H1 (cell line): ENCODE measurements around the gene CSKMT. TPM values are rescaled to one million over a fixed set of nuclear protein-coding genes. Genes with fewer than 3 reads are reported as not detected.

ENCODE experiments used
- CTCF ChIA-PET: fragments of 300-600 bp; sonication (Branson Sonifier 250); formaldehyde crosslinking; loops from one replicate; lab custom pipeline; 2021; ENCODE audit not compliant: partially characterized antibody; lab: Charles Lee
- POLR2A ChIA-PET: fragments of 300-600 bp; sonication (Branson Sonifier 250); formaldehyde crosslinking; loops from one replicate; lab custom pipeline; 2021; ENCODE audit warnings: inconsistent platforms; ENCODE audit not compliant: partially characterized antibody; lab: Charles Lee
- DNase-seq, 2 experiments: peaks; one replicate each; pipeline versions ENCODE4 v3.0.0 to v3.0.0-alpha.2; 2010 to 2022; ENCODE audit warnings: low spot score in 2 of 2, low read depth in 1 of 2, mixed read lengths in 1 of 2
- FAIRE-seq: peaks from 2 replicates; lab custom pipeline; 2011; peaks lifted over from hg19 to GRCh38; lab: Jason Lieb, UNC
- H2AFZ ChIP-seq: 2 replicates; pipeline ENCODE4 v1.8.1; 2012; ENCODE audit warnings: low read length, inconsistent platforms
- H2AK5ac ChIP-seq: 2 replicates; pipeline ENCODE4 v1.6.1; 2013; ENCODE audit warnings: low read depth, low read length
- H2BK120ac ChIP-seq: replicated peaks from 2 replicates; pipeline ENCODE3; 2013; ENCODE audit warnings: low read depth, low read length, inconsistent platforms
- H2BK12ac ChIP-seq: 2 replicates; pipeline ENCODE4 v1.6.1; 2013; ENCODE audit warnings: low read depth, low read length
- H2BK15ac ChIP-seq: 2 replicates; pipeline ENCODE4 v1.6.1; 2013; ENCODE audit warnings: low read length
- H2BK20ac ChIP-seq: 2 replicates; pipeline ENCODE4 v1.6.1; 2013; ENCODE audit warnings: low read length
- H2BK5ac ChIP-seq: 2 replicates; pipeline ENCODE4 v1.6.1; 2013; ENCODE audit warnings: low read depth, low read length
- H3K14ac ChIP-seq: 2 replicates; pipeline ENCODE4 v1.6.1; 2013; ENCODE audit warnings: inconsistent platforms; ENCODE audit not compliant: insufficient read length
- H3K18ac ChIP-seq: 2 replicates; pipeline ENCODE4 v1.6.1; 2013; ENCODE audit warnings: low read length; ENCODE audit errors: extremely low read depth
- H3K23ac ChIP-seq: 2 replicates; pipeline ENCODE4 v1.6.1; 2013; ENCODE audit warnings: inconsistent platforms; ENCODE audit not compliant: insufficient read length
- H3K23me2 ChIP-seq: 2 replicates; pipeline ENCODE4 v1.6.1; 2013; ENCODE audit warnings: low read depth, low read length
- H3K27ac ChIP-seq: 2 replicates; pipeline ENCODE4 v1.6.1; 2011; ENCODE audit warnings: low read depth, low read length, inconsistent platforms
- H3K27me3 ChIP-seq, 4 experiments: replicated peaks in 1 of 4; 1 replicate in 1 of 4; 2 replicates in 3 of 4; pipeline versions ENCODE4 v1.6.1 to v1.8.1; 2011 to 2013; ENCODE audit warnings: low read length in 3 of 4, mild to moderate bottlenecking in 3 of 4, inconsistent platforms in 2 of 4, mixed read lengths in 2 of 4, moderate library complexity in 1 of 4; ENCODE audit not compliant: control insufficient read depth in 3 of 4, insufficient read depth in 3 of 4; ENCODE audit errors: extremely low read depth in 1 of 4
- H3K36me3 ChIP-seq, 4 experiments: 2 replicates each; pipeline versions ENCODE4 v1.6.1 to v1.8.1; 2011 to 2013; ENCODE audit warnings: mild to moderate bottlenecking in 4 of 4, low read length in 3 of 4, moderate library complexity in 2 of 4, control low read depth in 1 of 4, inconsistent platforms in 1 of 4; ENCODE audit not compliant: insufficient read depth in 4 of 4, control insufficient read depth in 2 of 4
- H3K4ac ChIP-seq: replicated peaks from 2 replicates; pipeline ENCODE3; 2013; ENCODE audit warnings: low read length, low read depth, mixed read lengths, inconsistent platforms; ENCODE audit not compliant: insufficient read length
- H3K4me1 ChIP-seq, 4 experiments: replicated peaks in 1 of 4; 1 replicate in 1 of 4; 2 replicates in 3 of 4; pipeline versions ENCODE4 v1.6.1 to v1.8.1; 2011 to 2013; ENCODE audit warnings: low read length in 3 of 4, inconsistent platforms in 2 of 4, mixed read lengths in 1 of 4; ENCODE audit not compliant: insufficient read depth in 4 of 4, control insufficient read depth in 3 of 4
- H3K4me2 ChIP-seq, 2 experiments: 2 replicates each; pipeline versions ENCODE4 v1.6.1 to v1.8.1; 2011 to 2013; ENCODE audit warnings: low read depth in 2 of 2, low read length in 2 of 2, control low read depth in 1 of 2, inconsistent platforms in 1 of 2, mild to moderate bottlenecking in 1 of 2; ENCODE audit not compliant: insufficient read depth in 1 of 2
- H3K4me3 ChIP-seq, 4 experiments: fragments of 200-600, 300-600 bp in 1 of 4; sonication (generic), shearing (Covaris generic), sonication (Bioruptor Twin) in 1 of 4; 2 replicates each; pipeline versions ENCODE4 v1.5.1 to v1.8.1; 2011 to 2016; ENCODE audit warnings: low read length in 4 of 4, low read depth in 3 of 4, control low read depth in 2 of 4, inconsistent platforms in 2 of 4, mild to moderate bottlenecking in 2 of 4, mixed read lengths in 1 of 4, moderate library complexity in 1 of 4; ENCODE audit not compliant: insufficient read depth in 2 of 4; ENCODE audit errors: extremely low read depth in 1 of 4
- H3K56ac ChIP-seq: replicated peaks from 2 replicates; pipeline ENCODE3; 2013; ENCODE audit warnings: low read depth, mild to moderate bottlenecking, mixed read lengths, low read length, inconsistent platforms; ENCODE audit not compliant: insufficient read length
- H3K79me1 ChIP-seq: 2 replicates; pipeline ENCODE4 v1.6.1; 2013; ENCODE audit warnings: low read depth, low read length, control low read depth
- H3K79me2 ChIP-seq, 2 experiments: 2 replicates each; pipeline versions ENCODE4 v1.6.1 to v1.8.1; 2012 to 2013; ENCODE audit warnings: low read length in 2 of 2, mild to moderate bottlenecking in 2 of 2, inconsistent platforms in 1 of 2; ENCODE audit not compliant: insufficient read depth in 2 of 2, control insufficient read depth in 1 of 2
- H3K9ac ChIP-seq, 4 experiments: replicated peaks in 1 of 4; 1 replicate in 1 of 4; 2 replicates in 3 of 4; pipeline versions ENCODE4 v1.6.1 to v1.8.1; 2011 to 2013; ENCODE audit warnings: low read depth in 3 of 4, low read length in 3 of 4, control low read depth in 2 of 4, mild to moderate bottlenecking in 2 of 4, moderate library complexity in 2 of 4, inconsistent platforms in 1 of 4; ENCODE audit errors: extremely low read depth in 1 of 4
- H3K9me3 ChIP-seq, 2 experiments: 2 replicates each; pipeline versions ENCODE4 v1.6.1 to v1.8.1; 2012 to 2013; ENCODE audit warnings: mild to moderate bottlenecking in 2 of 2, moderate library complexity in 2 of 2, control low read depth in 1 of 2, inconsistent platforms in 1 of 2, low read depth in 1 of 2, low read length in 1 of 2, mixed read lengths in 1 of 2; ENCODE audit not compliant: insufficient read depth in 2 of 2
- H4K20me1 ChIP-seq, 2 experiments: replicated peaks in 1 of 2; 2 replicates each; pipeline versions ENCODE3 to v1.8.1; 2011 to 2013; ENCODE audit warnings: inconsistent platforms in 2 of 2, low read length in 2 of 2, mild to moderate bottlenecking in 1 of 2; ENCODE audit not compliant: insufficient read depth in 2 of 2, control insufficient read depth in 1 of 2
- H4K5ac ChIP-seq: 2 replicates; pipeline ENCODE4 v1.6.1; 2013; ENCODE audit warnings: low read length, low read depth, mixed read lengths, inconsistent platforms; ENCODE audit not compliant: insufficient read length
- H4K8ac ChIP-seq: 2 replicates; pipeline ENCODE4 v1.8.0; 2013; ENCODE audit warnings: mild to moderate bottlenecking, moderate library complexity, low read length, inconsistent platforms; ENCODE audit not compliant: insufficient read depth; ENCODE audit errors: extremely low read depth
- H4K91ac ChIP-seq: replicated peaks from 2 replicates; pipeline ENCODE3; 2013; ENCODE audit warnings: low read length, mixed read lengths, inconsistent platforms; ENCODE audit not compliant: insufficient read length
- EP300 ChIP-seq, 2 experiments: IDR thresholded peaks; 1 replicate in 1 of 2; 2 replicates in 1 of 2; pipeline ENCODE4 v1.6.1; 2011 to 2012; ENCODE audit warnings: low read depth in 2 of 2, low read length in 2 of 2, mild to moderate bottlenecking in 2 of 2, borderline replicate concordance in 1 of 2, inconsistent platforms in 1 of 2, moderate library complexity in 1 of 2
- KDM4A ChIP-seq: IDR thresholded peaks from one replicate; pipeline ENCODE4 v1.7.1; 2012; ENCODE audit warnings: low read depth, mild to moderate bottlenecking, moderate library complexity, low read length, inconsistent platforms; ENCODE audit not compliant: severe bottlenecking
- MAFK ChIP-seq: IDR thresholded peaks from 2 replicates; pipeline ENCODE4 v1.6.1; 2012; ENCODE audit warnings: low read depth, mild to moderate bottlenecking, improper control_type of control experiment, low read length
- ZNF274 ChIP-seq: IDR thresholded peaks from 2 replicates; pipeline ENCODE4 v1.7.0; 2012; ENCODE audit warnings: low read length, borderline replicate concordance; ENCODE audit errors: extremely low read depth
- WGBS, 2 experiments: shearing (Covaris generic) in 1 of 2; methylation state at CpG; one replicate each; pipeline versions ENCODE4 v1.1.6 to v1.1.7; 2013 to 2015; ENCODE audit warnings: low lambda C conversion rate in 2 of 2, mixed read lengths in 2 of 2, inconsistent platforms in 1 of 2, low coverage in 1 of 2, missing lambda C conversion rate in 1 of 2; ENCODE audit not compliant: insufficient replicate concordance in 2 of 2, insufficient coverage in 1 of 2, insufficient read length in 1 of 2; ENCODE audit errors: extremely low coverage in 1 of 2, missing lambda C conversion rate in 1 of 2; 5-methylcytosine and 5-hydroxymethylcytosine counted together
- polyA plus RNA-seq, 7 experiments: library from polyadenylated mRNA; depleted of rRNA in 3 of 7; stranded (reverse) in 5 of 7; unstranded in 2 of 7; fragments of >200 nt in 5 of 7; fragments of 200-250 nt in 2 of 7; gene quantifications; 1 replicate in 5 of 7; 2 replicates in 1 of 7; 4 replicates in 1 of 7; pipeline versions ENCODE4 v1.2.1 to v1.2.3, GENCODE V29; 2011 to 2013; ENCODE audit warnings: missing spikeins in 2 of 7, mixed read lengths in 2 of 7
- total RNA-seq: library from RNA; stranded (reverse); fragmentation: NEBNext Ultra II Directional; extraction: Animal tissue kit (Norgen Biotek cat#: 25700); gene quantifications from 2 replicates; pipeline ENCODE4 v1.2.1, GENCODE V29; 2021

Gene CSKMT
- total and polyA plus RNA-seq, 2 of the 8 experiments (the other 6 are each of a cell fraction or from before 2014, with no cell fraction given): 12.0 to 66.1 TPM

DNA sequence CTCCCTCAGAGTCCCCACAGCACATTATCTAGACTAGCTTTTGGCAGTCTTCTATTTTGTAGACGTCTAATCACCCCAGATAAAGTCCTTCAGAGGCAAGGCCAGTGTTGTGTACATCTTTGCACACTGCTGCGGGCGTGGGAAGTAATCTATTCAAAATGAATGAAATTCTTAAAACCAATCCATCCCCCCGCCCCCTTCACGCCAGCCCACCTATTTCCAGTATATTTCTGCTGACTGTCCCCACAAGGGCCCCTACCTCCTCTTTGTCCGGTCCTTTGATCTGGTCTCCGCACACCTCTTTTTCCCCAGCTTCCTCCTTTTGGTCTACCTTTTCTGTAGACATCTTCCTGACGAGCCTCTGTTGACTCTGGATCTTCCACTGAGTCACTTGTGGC lies 41.7 kb downstream of the CSKMT start:
- CTCF ChIA-PET: interaction anchor here (1.2 to 3.8 kb wide), 5 partner anchors 18 to 64 kb away, joined by 3 to 21 read pairs (median 9); partner anchors contain the start of genes C11orf98, CSKMT, LRRN4CL and TAF6L
- Histone ChIP-seq H3K9ac (peak overlapping the region in 3 of 4 experiments; percentile 52 to 76 (median 63); a peak in 6 of 7 replicates), H2BK120ac (peak overlapping the region; percentile 72)

More for the DNA sequence above, 41.7 kb downstream of the CSKMT start:
- Histone ChIP-seq H3K79me2 (peaks cover 0 to 7% of the 10 kb centered on the region in 2 experiments; a peak in 1 of 4 replicates), H2BK12ac (peak overlapping the region; percentile 86; the same call in 1 of the 2 replicates), H3K18ac (peak overlapping the region; percentile 78), H3K79me1 (no peaks in the 10 kb centered on the region; the same call in 1 of the 2 replicates), H2BK5ac (peak overlapping the region; percentile 86), H3K4me2 (peak overlapping the region; percentile 99), H2AK5ac (no peak overlapping the region; the same call in 1 of the 2 replicates), H3K4ac (peak overlapping the region; percentile 75), H3K56ac (no peak overlapping the region), H3K27ac (peak overlapping the region; percentile 25), H3K4me3 (peak overlapping the region; percentile 49 to 83 (median 82)), H3K27me3 (no peaks in the 10 kb centered on the region), H3K4me1 (peaks cover 7 to 34% (median 20%) of the 10 kb centered on the region in 4 experiments), H3K14ac (no peak overlapping the region), H4K91ac (peak overlapping the region; percentile 67), H4K20me1 (no peaks in the 10 kb centered on the region), H4K5ac (peak overlapping the region; percentile 38), H2BK20ac (0 out of 2 replicates have a peak overlapping the region, but pooled peaks have one; percentile 66), H2AFZ (no peak overlapping the region), H3K36me3 (peaks cover 4 to 15% (median 7%) of the 10 kb centered on the region in 4 experiments; a peak in 6 of 8 replicates), H3K23me2 (peaks cover 22% of the 10 kb centered on the region), H4K8ac (no peak overlapping the region), H3K9me3 (no peaks in the 10 kb centered on the region), H3K23ac (no peak overlapping the region), H2BK15ac (peak overlapping the region; percentile 33; the same call in 1 of the 2 replicates)
- FAIRE-seq (no peak), DNase-seq (no peak)
- WGBS, 2 experiments: 3% methylated on average over 8 of the region's 8 CpGs; no CpG with 5 or more reads in 1 of the 2 experiments
- POLR2A ChIA-PET: interaction anchor here (0.7 to 61.4 kb wide), 28 partner anchors 8 to 150 kb away, joined by 3 to 2041 read pairs (median 8); partner anchors contain the start of genes C11orf98, CSKMT, EEF1G and EML3
- TF ChIP-seq ZNF274: no peak
- TF ChIP-seq MAFK: no peak
- TF ChIP-seq KDM4A: peak; percentile 2
- no peak for TF ChIP-seq EP300 (IDR thresholded peaks at IDR 0.05; ENCODE audit: borderline replicate concordance in 1 of 2, low read depth in 2 of 2, low read length in 2 of 2)
